ENCODE results near the gene EHMT1. TPM values are rescaled to one million over a fixed set of nuclear protein-coding genes. Genes with fewer than 3 reads are reported as not detected.

Gene EHMT1
- total and polyA plus RNA-seq, 2 experiments from 2014 or later = 162 to 177 TPM

DNA sequence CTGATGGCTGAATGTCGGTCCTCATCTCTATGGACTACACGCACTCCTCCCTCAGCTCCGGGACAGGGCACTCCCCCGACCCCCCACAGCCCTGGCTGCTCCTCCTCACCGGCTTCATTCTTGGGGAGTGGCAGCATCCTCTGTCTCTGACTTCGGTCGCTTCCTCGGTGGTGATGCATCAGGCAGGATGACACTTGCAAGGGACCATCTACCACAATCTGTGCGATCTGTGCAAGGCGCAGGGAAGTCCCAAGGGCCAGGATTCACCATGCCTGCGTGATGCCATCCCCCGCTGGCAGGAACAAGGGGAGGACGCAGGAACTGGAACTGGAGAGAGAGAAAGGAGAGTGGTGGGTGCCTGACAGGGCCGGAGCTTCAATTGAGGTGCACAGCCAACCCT lies 256.5 kb downstream of the EHMT1 start:
- H3K4me3 Mint-ChIP-seq = no peak overlapping the region
- no peak overlapping the region for H3K27ac ChIP-seq (ENCODE audit: low read depth)
- H3K4me3 ChIP-seq = no peak overlapping the region
- peaks cover 3% of the 10 kb centered on the region for H3K9me3 Mint-ChIP-seq
- TF ChIP-seq EZH2 (IDR thresholded peaks at IDR 0.05; ENCODE audit: low read depth, unreplicated experiment) (no peak), STAT1 (IDR thresholded peaks at IDR 0.05; ENCODE audit: unreplicated experiment) (no peak), POLR2AphosphoS5 (IDR thresholded peaks at IDR 0.05; ENCODE audit: low read depth) (no peak), ZNF331 (CRISPR knock-in tag; IDR thresholded peaks at IDR 0.05; ENCODE audit: low read depth) (no peak), NANOG (IDR thresholded peaks at IDR 0.05; ENCODE audit: borderline replicate concordance) (no peak), JUNB (IDR thresholded peaks at IDR 0.05; ENCODE audit: unreplicated experiment) (no peak), EZH2phosphoT487 (IDR thresholded peaks at IDR 0.05; ENCODE audit: unreplicated experiment) (no peak), ZNF114 (CRISPR knock-in tag; IDR thresholded peaks at IDR 0.05) (no peak), CREB1 (CRISPR knock-in tag; IDR thresholded peaks at IDR 0.05; ENCODE audit: low read depth) (no peak)
- TF ChIP-seq, protein P1, sequence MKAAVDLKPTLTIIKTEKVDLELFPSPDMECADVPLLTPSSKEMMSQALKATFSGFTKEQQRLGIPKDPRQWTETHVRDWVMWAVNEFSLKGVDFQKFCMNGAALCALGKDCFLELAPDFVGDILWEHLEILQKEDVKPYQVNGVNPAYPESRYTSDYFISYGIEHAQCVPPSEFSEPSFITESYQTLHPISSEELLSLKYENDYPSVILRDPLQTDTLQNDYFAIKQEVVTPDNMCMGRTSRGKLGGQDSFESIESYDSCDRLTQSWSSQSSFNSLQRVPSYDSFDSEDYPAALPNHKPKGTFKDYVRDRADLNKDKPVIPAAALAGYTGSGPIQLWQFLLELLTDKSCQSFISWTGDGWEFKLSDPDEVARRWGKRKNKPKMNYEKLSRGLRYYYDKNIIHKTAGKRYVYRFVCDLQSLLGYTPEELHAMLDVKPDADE (IDR thresholded peaks at IDR 0.05) = no peak
- TF ChIP-seq, protein P2, sequence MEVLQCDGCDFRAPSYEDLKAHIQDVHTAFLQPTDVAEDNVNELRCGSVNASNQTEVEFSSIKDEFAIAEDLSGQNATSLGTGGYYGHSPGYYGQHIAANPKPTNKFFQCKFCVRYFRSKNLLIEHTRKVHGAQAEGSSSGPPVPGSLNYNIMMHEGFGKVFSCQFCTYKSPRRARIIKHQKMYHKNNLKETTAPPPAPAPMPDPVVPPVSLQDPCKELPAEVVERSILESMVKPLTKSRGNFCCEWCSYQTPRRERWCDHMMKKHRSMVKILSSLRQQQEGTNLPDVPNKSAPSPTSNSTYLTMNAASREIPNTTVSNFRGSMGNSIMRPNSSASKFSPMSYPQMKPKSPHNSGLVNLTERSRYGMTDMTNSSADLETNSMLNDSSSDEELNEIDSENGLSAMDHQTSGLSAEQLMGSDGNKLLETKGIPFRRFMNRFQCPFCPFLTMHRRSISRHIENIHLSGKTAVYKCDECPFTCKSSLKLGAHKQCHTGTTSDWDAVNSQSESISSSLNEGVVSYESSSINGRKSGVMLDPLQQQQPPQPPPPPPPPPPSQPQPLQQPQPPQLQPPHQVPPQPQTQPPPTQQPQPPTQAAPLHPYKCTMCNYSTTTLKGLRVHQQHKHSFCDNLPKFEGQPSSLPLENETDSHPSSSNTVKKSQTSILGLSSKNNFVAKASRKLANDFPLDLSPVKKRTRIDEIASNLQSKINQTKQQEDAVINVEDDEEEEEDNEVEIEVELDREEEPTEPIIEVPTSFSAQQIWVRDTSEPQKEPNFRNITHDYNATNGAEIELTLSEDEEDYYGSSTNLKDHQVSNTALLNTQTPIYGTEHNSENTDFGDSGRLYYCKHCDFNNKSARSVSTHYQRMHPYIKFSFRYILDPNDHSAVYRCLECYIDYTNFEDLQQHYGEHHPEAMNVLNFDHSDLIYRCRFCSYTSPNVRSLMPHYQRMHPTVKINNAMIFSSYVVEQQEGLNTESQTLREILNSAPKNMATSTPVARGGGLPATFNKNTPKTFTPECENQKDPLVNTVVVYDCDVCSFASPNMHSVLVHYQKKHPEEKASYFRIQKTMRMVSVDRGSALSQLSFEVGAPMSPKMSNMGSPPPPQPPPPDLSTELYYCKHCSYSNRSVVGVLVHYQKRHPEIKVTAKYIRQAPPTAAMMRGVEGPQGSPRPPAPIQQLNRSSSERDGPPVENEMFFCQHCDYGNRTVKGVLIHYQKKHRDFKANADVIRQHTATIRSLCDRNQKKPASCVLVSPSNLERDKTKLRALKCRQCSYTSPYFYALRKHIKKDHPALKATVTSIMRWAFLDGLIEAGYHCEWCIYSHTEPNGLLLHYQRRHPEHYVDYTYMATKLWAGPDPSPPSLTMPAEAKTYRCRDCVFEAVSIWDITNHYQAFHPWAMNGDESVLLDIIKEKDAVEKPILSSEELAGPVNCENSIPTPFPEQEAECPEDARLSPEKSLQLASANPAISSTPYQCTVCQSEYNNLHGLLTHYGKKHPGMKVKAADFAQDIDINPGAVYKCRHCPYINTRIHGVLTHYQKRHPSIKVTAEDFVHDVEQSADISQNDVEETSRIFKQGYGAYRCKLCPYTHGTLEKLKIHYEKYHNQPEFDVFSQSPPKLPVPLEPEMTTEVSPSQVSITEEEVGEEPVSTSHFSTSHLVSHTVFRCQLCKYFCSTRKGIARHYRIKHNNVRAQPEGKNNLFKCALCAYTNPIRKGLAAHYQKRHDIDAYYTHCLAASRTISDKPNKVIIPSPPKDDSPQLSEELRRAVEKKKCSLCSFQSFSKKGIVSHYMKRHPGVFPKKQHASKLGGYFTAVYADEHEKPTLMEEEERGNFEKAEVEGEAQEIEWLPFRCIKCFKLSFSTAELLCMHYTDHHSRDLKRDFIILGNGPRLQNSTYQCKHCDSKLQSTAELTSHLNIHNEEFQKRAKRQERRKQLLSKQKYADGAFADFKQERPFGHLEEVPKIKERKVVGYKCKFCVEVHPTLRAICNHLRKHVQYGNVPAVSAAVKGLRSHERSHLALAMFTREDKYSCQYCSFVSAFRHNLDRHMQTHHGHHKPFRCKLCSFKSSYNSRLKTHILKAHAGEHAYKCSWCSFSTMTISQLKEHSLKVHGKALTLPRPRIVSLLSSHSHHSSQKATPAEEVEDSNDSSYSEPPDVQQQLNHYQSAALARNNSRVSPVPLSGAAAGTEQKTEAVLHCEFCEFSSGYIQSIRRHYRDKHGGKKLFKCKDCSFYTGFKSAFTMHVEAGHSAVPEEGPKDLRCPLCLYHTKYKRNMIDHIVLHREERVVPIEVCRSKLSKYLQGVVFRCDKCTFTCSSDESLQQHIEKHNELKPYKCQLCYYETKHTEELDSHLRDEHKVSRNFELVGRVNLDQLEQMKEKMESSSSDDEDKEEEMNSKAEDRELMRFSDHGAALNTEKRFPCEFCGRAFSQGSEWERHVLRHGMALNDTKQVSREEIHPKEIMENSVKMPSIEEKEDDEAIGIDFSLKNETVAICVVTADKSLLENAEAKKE (CRISPR knock-in tag; IDR thresholded peaks at IDR 0.05) = no peak
- TF ChIP-seq, protein P3, sequence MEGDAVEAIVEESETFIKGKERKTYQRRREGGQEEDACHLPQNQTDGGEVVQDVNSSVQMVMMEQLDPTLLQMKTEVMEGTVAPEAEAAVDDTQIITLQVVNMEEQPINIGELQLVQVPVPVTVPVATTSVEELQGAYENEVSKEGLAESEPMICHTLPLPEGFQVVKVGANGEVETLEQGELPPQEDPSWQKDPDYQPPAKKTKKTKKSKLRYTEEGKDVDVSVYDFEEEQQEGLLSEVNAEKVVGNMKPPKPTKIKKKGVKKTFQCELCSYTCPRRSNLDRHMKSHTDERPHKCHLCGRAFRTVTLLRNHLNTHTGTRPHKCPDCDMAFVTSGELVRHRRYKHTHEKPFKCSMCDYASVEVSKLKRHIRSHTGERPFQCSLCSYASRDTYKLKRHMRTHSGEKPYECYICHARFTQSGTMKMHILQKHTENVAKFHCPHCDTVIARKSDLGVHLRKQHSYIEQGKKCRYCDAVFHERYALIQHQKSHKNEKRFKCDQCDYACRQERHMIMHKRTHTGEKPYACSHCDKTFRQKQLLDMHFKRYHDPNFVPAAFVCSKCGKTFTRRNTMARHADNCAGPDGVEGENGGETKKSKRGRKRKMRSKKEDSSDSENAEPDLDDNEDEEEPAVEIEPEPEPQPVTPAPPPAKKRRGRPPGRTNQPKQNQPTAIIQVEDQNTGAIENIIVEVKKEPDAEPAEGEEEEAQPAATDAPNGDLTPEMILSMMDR (conservative IDR thresholded peaks at IDR 0.05; ENCODE audit: low read depth in 2 of 2) = no peak
- TF ChIP-seq, protein P4, sequence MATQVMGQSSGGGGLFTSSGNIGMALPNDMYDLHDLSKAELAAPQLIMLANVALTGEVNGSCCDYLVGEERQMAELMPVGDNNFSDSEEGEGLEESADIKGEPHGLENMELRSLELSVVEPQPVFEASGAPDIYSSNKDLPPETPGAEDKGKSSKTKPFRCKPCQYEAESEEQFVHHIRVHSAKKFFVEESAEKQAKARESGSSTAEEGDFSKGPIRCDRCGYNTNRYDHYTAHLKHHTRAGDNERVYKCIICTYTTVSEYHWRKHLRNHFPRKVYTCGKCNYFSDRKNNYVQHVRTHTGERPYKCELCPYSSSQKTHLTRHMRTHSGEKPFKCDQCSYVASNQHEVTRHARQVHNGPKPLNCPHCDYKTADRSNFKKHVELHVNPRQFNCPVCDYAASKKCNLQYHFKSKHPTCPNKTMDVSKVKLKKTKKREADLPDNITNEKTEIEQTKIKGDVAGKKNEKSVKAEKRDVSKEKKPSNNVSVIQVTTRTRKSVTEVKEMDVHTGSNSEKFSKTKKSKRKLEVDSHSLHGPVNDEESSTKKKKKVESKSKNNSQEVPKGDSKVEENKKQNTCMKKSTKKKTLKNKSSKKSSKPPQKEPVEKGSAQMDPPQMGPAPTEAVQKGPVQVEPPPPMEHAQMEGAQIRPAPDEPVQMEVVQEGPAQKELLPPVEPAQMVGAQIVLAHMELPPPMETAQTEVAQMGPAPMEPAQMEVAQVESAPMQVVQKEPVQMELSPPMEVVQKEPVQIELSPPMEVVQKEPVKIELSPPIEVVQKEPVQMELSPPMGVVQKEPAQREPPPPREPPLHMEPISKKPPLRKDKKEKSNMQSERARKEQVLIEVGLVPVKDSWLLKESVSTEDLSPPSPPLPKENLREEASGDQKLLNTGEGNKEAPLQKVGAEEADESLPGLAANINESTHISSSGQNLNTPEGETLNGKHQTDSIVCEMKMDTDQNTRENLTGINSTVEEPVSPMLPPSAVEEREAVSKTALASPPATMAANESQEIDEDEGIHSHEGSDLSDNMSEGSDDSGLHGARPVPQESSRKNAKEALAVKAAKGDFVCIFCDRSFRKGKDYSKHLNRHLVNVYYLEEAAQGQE (IDR thresholded peaks at IDR 0.05; ENCODE audit: unreplicated experiment) = no peak
- no peaks in the 10 kb centered on the region; the same call in 1 of the 2 replicates for H3K4me1 ChIP-seq (ENCODE audit: insufficient read depth)
- H3K36me3 Mint-ChIP-seq (ENCODE audit: low read depth) = no peaks in the 10 kb centered on the region; the same call in 2 of the 3 replicates
- DNase-seq (ENCODE audit: low spot score) = no peak
- H3K27me3 ChIP-seq (ENCODE audit: insufficient read depth) = peaks cover 16% of the 10 kb centered on the region; the same call in 1 of the 2 replicates
- no peak overlapping the region for H2AFZ ChIP-seq
- H3K36me3 ChIP-seq (ENCODE audit: insufficient read depth) = no peaks in the 10 kb centered on the region
- peaks cover 18% of the 10 kb centered on the region for H3K27me3 Mint-ChIP-seq (ENCODE audit: insufficient read depth, low read depth, poor library complexity)
- H3K27ac Mint-ChIP-seq = no peak overlapping the region
- no peaks in the 10 kb centered on the region for H3K79me2 ChIP-seq (replicated peaks; ENCODE audit: insufficient read depth)
- peaks cover 4% of the 10 kb centered on the region for H3K4me1 Mint-ChIP-seq
- ATAC-seq = no peak
- H3K9me2 ChIP-seq (ENCODE audit: insufficient read depth) = no peaks in the 10 kb centered on the region
- H3F3A ChIP-seq (replicated peaks; ENCODE audit: low read depth) = no peaks in the 10 kb centered on the region
- H4K20me1 ChIP-seq (replicated peaks; ENCODE audit: insufficient read depth) = peaks cover 8% of the 10 kb centered on the region; the same call in 1 of the 2 replicates
- H3K4me2 ChIP-seq = no peak overlapping the region
